GM10266 (cell line): ENCODE measurements around the gene TNPO2.
A peak's percentile ranks its signal among the peaks of the same experiment; 100 is the strongest.
"Not testable (repeated sequence)": the region's sequence is repeated elsewhere in the genome, so short reads cannot be mapped to it uniquely, and the experiment has no call there.

Experiments used
- DNase-seq: peaks from one replicate; pipeline ENCODE4 v3.0.0; 2012; ENCODE audit errors: extremely low spot score
- TF ChIP-seq, protein P1 (sequence below): IDR thresholded peaks from 2 replicates; pipeline ENCODE4 v1.5.1; 2012; ENCODE audit warnings: mild to moderate bottlenecking, low read depth; ENCODE audit not compliant: control insufficient read depth, insufficient read depth; ENCODE audit errors: missing control alignments

TNPO2 gene

DNA sequence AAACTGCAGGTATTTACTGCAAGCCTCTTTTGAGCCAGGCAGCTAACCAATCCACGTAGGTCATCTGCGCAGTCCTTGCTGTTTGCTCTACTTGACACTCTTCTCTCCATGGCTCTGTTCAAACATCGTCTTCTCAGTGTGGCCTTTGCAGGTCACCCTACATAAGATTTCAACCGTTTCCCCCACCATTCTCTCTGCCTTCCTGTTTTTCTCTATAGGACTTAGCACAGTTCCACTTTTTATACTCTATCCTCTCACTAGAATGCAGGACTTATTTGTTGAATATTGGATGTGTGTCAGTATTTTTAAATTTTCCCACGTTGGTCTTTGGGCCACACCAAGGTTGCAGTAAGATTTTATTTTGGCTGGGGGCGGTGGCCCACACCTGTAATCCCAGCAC is 25.6 kb downstream of the TNPO2 start:
- TF ChIP-seq, protein P1, sequence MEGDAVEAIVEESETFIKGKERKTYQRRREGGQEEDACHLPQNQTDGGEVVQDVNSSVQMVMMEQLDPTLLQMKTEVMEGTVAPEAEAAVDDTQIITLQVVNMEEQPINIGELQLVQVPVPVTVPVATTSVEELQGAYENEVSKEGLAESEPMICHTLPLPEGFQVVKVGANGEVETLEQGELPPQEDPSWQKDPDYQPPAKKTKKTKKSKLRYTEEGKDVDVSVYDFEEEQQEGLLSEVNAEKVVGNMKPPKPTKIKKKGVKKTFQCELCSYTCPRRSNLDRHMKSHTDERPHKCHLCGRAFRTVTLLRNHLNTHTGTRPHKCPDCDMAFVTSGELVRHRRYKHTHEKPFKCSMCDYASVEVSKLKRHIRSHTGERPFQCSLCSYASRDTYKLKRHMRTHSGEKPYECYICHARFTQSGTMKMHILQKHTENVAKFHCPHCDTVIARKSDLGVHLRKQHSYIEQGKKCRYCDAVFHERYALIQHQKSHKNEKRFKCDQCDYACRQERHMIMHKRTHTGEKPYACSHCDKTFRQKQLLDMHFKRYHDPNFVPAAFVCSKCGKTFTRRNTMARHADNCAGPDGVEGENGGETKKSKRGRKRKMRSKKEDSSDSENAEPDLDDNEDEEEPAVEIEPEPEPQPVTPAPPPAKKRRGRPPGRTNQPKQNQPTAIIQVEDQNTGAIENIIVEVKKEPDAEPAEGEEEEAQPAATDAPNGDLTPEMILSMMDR, result no peak
- no peak for DNase-seq

DNA sequence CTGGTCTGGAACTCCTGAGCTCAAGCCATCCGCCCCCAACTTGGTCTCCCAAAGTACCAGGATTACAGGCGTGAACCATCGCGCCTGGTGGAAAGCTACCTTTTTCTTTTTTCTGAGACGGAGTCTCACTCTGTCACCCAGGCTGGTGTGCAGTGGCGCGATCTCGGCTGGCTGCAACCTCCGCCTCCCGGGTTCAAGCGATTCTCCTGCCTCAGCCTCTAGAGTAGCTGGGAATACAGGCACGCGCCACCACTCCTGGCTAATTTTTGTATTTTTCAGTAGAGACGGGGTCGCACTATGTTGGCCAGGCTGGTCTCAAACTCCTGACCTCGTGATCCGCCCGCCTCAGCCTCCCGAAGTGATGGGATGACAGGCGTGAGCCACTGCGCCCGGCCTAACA is 26.3 kb downstream of the TNPO2 start:
- DNase-seq, result not testable (repeated sequence)

DNA sequence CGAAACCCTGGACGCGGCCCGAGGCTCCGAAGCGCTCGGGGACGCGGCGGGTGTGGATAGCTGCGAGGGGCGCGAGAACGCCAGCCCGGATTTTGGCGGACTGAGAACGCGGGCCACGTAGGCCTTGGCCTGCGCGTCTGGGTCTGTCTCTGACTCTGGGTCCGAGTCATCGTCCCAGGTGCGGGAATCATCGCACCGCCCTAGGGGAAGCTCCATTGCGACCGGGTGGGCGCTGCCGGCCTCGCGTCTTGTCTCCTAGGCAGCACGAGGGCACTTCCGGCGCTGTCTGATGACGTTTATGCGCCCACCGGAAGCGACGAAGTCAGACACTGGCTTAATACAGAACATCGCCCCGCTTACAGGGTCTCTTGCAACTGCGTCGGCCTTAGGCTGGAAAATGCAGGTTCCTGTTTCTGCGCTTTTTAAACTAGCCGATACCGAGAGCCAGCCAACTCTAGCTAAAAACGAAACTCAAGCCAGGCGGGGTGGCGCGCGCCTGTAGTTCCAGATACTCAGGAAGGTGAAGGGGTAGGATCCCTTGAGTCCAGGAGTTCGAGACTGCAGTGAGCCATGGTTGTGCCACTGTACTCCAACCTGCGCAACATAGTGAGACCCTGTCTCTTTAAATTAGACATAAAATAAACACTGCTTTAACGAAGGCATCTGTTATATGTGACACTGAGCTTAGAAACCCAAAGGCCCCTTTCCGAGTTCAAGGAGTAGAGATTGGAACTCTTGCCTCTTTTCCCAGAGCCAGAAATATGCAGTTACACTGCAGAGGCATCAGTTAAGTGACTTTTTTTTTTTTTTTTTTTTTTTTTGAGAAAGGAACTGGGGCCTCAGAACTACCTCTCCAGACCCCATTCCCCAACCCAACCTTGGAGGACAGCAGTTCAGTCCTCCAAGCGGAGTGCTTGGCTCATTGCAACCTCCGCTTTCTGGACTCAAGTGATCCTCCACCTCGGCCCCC is 27.1 kb downstream of the TNPO2 start, which contains the start of gene FBXW9:
Gene FBXW9 (minus strand): TSS at position 266 of the 970 bp plus-strand sequence. CDS start 50 bp downstream, at position 216.
- peak; percentile 99 for DNase-seq
- TF ChIP-seq, protein P1, result no peak

DNA sequence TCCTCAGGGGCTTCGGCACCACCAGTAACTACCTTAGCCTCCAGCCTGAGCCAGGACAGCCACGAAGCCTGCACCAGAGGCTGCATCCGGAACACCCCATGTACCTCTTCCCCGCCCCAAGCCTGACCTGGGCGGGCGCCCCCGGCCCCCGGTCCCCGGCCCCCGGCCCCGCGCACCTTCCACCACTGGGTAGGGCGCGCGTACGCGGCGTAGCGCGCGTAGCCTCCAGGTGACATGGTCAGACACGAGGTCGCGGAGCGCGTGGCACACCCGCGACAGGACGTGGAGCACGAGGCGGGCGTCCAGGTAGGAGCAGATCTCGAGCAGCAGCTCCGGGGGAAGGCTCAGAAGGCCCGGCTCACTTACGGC is 27.8 kb downstream of the TNPO2 start:
- no peak for DNase-seq
- TF ChIP-seq, protein P1, result no peak

DNA sequence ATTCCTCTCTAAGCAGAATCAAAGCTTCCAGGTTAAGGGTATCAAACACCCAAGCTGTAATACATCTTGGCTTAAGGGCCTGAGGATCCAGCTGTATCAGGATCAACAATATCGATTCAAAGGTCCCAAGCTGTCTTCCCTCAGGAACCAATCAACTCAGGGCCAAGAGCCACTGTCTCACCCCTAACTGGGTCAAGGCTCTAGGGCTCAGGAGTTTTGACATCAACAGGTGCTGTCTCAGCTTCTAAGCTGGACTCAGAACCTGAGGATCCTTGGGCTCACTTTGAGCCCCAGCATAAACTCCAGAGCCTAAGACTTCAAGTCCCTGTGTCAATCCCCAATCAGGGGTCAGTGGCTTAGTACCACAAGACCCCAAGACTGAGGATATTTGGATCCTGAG is 28.2 kb downstream of the TNPO2 start:
- DNase-seq, result no peak
- TF ChIP-seq, protein P1, result no peak

DNA sequence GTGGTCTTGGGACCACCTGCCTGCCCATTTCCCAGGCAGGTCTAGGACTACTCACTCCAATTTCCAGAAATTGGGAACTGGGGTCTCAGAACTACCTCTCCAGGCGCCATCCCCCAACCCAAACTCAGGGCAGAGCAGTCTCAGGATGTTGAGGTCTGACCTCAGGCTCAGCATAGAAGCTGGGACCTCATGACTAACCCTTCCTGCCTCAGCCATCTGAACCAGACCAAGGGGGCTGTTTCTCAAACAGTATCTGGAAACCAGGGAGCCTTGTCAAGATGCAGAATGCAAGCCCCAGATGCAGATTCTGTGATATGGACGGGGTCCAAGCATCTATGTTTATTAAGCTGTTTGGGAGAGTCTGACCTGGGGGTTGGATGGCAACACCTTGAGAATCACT is 28.6 kb downstream of the TNPO2 start:
- no peak for DNase-seq

DNA sequence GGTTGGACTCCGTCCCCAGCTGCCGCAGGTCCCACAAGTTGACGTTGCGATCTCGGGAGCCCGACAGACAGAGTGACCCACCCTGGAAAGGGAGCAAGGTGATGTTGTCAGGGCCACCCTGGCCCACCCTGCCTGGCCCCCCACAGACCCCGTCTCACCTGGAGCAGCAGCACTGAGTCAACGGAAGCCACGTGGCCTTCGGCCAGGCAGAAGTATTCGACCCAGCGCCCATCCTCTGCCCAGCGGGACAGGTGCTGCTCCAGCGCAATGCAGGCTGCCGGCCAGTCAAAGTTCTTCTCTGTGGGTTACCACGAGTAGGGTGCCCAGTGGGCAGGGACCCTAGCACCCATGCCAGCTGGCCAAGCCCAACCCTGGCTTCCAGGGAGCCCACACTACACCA is 29.1 kb downstream of the TNPO2 start:
- TF ChIP-seq, protein P1, result no peak
- DNase-seq, result no peak

More for the DNA sequence above, 28.6 kb downstream of the TNPO2 start:
- TF ChIP-seq, protein P1, result no peak
